GM12878 (cell line): ENCODE results near the gene NKTR. TPM values are rescaled to one million over a fixed set of nuclear protein-coding genes. Genes with fewer than 3 reads are reported as not detected.

Source experiments
- CBX5 ChIP-seq: sonication (generic); IDR thresholded peaks from 2 replicates; pipeline ENCODE4 v1.6.1; 2016; ENCODE audit warnings: low read depth, moderate library complexity, mild to moderate bottlenecking, inconsistent platforms
- CHD4 ChIP-seq: fragments of 200-600 bp; sonication (generic); IDR thresholded peaks from 2 replicates; pipeline ENCODE4 v1.6.1; 2016; ENCODE audit warnings: mild to moderate bottlenecking
- IKZF1 ChIP-seq: fragments of 450-650 bp; conservative IDR thresholded peaks from 2 replicates; pipeline ENCODE4 v1.6.1; 2017; ENCODE audit warnings: antibody characterized with exemption, mild to moderate bottlenecking
- JUNB ChIP-seq: IDR thresholded peaks from 2 replicates; pipeline ENCODE4 v1.6.1; 2016; ENCODE audit warnings: antibody characterized with exemption, mild to moderate bottlenecking
- MEF2A ChIP-seq: IDR thresholded peaks from 2 replicates; pipeline ENCODE4 v1.6.1; 2011; ENCODE audit warnings: low read depth, mild to moderate bottlenecking, low read length, moderate library complexity; ENCODE audit not compliant: insufficient read depth
- MEF2B ChIP-seq: fragments of 450-650 bp; IDR thresholded peaks from 2 replicates; pipeline ENCODE4 v1.6.1; 2018; ENCODE audit warnings: mild to moderate bottlenecking, moderate library complexity; ENCODE audit not compliant: partially characterized antibody, poor library complexity, severe bottlenecking
- MTA3 ChIP-seq: IDR thresholded peaks from 2 replicates; pipeline ENCODE4 v1.6.1; 2012; ENCODE audit warnings: low read length, inconsistent platforms, borderline replicate concordance
- NRF1 ChIP-seq: conservative IDR thresholded peaks from 2 replicates; pipeline ENCODE4 v1.6.1; 2011; ENCODE audit warnings: mild to moderate bottlenecking, low read depth, low read length, improper control_type of control experiment
- RFX5 ChIP-seq: IDR thresholded peaks from 2 replicates; pipeline ENCODE4 v1.6.1; 2011; ENCODE audit warnings: low read depth, low read length, improper control_type of control experiment
- SMAD1 ChIP-seq: fragments of 450-650 bp; IDR thresholded peaks from 2 replicates; pipeline ENCODE4 v1.6.1; 2018; ENCODE audit warnings: mild to moderate bottlenecking, low read depth; ENCODE audit not compliant: partially characterized antibody
- TARDBP ChIP-seq: IDR thresholded peaks from 2 replicates; pipeline ENCODE4 v1.6.1; 2016; ENCODE audit warnings: borderline replicate concordance
- TBL1XR1 ChIP-seq: IDR thresholded peaks from 2 replicates; pipeline ENCODE4 v1.6.1; 2012; ENCODE audit warnings: low read depth, low read length, improper control_type of control experiment
- TCF7 ChIP-seq: IDR thresholded peaks from 2 replicates; pipeline ENCODE4 v1.6.1; 2014; ENCODE audit warnings: antibody characterized with exemption, borderline replicate concordance
- ZNF384 ChIP-seq: IDR thresholded peaks from 2 replicates; pipeline ENCODE4 v1.6.1; 2012; ENCODE audit warnings: low read depth, mild to moderate bottlenecking, low read length, improper control_type of control experiment, borderline replicate concordance
- ZSCAN29 ChIP-seq: fragments of 450-650 bp; IDR thresholded peaks from 2 replicates; pipeline ENCODE4 v1.6.1; 2017; ENCODE audit warnings: mild to moderate bottlenecking, moderate library complexity
- polyA plus RNA-seq, 11 experiments: library from polyadenylated mRNA; depleted of rRNA in 4 of 11; unstranded in 6 of 11; stranded (reverse) in 5 of 11; fragments of >200 nt; fragmentation: Nextera tagmentation in 4 of 11; fragmentation: Illumina TruSeq in 1 of 11; extraction: Ambion mirVana in 4 of 11; extraction: Trizol in 1 of 11; gene quantifications; 1 replicate in 1 of 11; 2 replicates in 10 of 11; pipeline versions ENCODE4 v1.2.1 to v1.2.3, GENCODE V29; 2011 to 2016; ENCODE audit warnings: inconsistent platforms in 2 of 11, missing spikeins in 2 of 11, low read depth in 1 of 11
- total RNA-seq, 4 experiments: library from RNA; depleted of rRNA in 3 of 4; stranded (reverse); fragments of >200 nt in 3 of 4; fragmentation: Illumina TruSeq in 1 of 4; extraction: Trizol in 1 of 4; gene quantifications; 2 replicates each; pipeline versions ENCODE4 v1.2.1 to v1.2.3, GENCODE V29; 2013 to 2021
- TF ChIP-seq, protein P1 (sequence below): fragments of 450-650 bp; IDR thresholded peaks from 2 replicates; pipeline ENCODE4 v1.6.1; 2017; ENCODE audit warnings: mild to moderate bottlenecking, moderate library complexity
- TF ChIP-seq, protein P2 (sequence below): fragments of 450-650 bp; IDR thresholded peaks from 2 replicates; pipeline ENCODE4 v1.6.1; 2016; ENCODE audit warnings: mild to moderate bottlenecking
- TF ChIP-seq, protein P3 (sequence below): fragments of 450-650 bp; IDR thresholded peaks from 2 replicates; pipeline ENCODE4 v1.6.1; 2017; ENCODE audit warnings: borderline replicate concordance
- TF ChIP-seq, protein P4 (sequence below): fragments of 450-650 bp; IDR thresholded peaks from 2 replicates; pipeline ENCODE4 v1.6.1; 2017; ENCODE audit warnings: mild to moderate bottlenecking, moderate library complexity

The NKTR gene
- total and polyA plus RNA-seq, 10 of the 15 experiments (the other 5 are each of a cell fraction or from before 2014, with no cell fraction given) = 15.3 to 91.9 (median 55.3) TPM

DNA sequence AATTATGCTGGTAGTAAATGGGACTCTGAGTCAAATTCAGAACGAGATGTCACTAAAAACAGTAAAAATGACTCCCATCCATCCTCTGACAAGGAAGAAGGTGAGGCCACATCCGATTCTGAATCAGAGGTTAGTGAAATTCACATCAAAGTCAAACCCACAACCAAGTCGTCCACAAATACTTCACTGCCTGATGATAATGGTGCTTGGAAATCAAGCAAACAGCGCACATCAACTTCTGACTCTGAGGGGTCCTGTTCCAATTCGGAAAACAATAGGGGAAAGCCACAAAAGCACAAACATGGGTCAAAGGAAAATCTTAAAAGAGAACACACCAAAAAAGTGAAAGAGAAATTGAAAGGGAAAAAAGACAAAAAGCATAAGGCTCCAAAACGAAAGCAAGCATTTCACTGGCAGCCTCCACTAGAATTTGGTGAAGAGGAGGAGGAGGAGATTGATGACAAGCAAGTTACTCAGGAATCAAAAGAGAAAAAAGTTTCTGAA is 37.9 kb downstream of the NKTR start (continued):
- TF ChIP-seq, protein P1, sequence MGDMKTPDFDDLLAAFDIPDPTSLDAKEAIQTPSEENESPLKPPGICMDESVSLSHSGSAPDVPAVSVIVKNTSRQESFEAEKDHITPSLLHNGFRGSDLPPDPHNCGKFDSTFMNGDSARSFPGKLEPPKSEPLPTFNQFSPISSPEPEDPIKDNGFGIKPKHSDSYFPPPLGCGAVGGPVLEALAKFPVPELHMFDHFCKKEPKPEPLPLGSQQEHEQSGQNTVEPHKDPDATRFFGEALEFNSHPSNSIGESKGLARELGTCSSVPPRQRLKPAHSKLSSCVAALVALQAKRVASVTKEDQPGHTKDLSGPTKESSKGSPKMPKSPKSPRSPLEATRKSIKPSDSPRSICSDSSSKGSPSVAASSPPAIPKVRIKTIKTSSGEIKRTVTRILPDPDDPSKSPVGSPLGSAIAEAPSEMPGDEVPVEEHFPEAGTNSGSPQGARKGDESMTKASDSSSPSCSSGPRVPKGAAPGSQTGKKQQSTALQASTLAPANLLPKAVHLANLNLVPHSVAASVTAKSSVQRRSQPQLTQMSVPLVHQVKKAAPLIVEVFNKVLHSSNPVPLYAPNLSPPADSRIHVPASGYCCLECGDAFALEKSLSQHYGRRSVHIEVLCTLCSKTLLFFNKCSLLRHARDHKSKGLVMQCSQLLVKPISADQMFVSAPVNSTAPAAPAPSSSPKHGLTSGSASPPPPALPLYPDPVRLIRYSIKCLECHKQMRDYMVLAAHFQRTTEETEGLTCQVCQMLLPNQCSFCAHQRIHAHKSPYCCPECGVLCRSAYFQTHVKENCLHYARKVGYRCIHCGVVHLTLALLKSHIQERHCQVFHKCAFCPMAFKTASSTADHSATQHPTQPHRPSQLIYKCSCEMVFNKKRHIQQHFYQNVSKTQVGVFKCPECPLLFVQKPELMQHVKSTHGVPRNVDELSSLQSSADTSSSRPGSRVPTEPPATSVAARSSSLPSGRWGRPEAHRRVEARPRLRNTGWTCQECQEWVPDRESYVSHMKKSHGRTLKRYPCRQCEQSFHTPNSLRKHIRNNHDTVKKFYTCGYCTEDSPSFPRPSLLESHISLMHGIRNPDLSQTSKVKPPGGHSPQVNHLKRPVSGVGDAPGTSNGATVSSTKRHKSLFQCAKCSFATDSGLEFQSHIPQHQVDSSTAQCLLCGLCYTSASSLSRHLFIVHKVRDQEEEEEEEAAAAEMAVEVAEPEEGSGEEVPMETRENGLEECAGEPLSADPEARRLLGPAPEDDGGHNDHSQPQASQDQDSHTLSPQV = no peak
- no peak for TF ChIP-seq TARDBP
- no peak for TF ChIP-seq MEF2B
- TF ChIP-seq, protein P2, sequence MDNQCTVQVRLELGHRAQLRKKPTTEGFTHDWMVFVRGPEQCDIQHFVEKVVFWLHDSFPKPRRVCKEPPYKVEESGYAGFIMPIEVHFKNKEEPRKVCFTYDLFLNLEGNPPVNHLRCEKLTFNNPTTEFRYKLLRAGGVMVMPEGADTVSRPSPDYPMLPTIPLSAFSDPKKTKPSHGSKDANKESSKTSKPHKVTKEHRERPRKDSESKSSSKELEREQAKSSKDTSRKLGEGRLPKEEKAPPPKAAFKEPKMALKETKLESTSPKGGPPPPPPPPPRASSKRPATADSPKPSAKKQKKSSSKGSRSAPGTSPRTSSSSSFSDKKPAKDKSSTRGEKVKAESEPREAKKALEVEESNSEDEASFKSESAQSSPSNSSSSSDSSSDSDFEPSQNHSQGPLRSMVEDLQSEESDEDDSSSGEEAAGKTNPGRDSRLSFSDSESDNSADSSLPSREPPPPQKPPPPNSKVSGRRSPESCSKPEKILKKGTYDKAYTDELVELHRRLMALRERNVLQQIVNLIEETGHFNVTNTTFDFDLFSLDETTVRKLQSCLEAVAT = no peak
- TF ChIP-seq CHD4 = no peak
- TF ChIP-seq, protein P3, sequence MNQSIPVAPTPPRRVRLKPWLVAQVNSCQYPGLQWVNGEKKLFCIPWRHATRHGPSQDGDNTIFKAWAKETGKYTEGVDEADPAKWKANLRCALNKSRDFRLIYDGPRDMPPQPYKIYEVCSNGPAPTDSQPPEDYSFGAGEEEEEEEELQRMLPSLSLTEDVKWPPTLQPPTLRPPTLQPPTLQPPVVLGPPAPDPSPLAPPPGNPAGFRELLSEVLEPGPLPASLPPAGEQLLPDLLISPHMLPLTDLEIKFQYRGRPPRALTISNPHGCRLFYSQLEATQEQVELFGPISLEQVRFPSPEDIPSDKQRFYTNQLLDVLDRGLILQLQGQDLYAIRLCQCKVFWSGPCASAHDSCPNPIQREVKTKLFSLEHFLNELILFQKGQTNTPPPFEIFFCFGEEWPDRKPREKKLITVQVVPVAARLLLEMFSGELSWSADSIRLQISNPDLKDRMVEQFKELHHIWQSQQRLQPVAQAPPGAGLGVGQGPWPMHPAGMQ = no peak
- no peak; the same call in 1 of the 2 replicates for TF ChIP-seq MTA3
- TF ChIP-seq, protein P4, sequence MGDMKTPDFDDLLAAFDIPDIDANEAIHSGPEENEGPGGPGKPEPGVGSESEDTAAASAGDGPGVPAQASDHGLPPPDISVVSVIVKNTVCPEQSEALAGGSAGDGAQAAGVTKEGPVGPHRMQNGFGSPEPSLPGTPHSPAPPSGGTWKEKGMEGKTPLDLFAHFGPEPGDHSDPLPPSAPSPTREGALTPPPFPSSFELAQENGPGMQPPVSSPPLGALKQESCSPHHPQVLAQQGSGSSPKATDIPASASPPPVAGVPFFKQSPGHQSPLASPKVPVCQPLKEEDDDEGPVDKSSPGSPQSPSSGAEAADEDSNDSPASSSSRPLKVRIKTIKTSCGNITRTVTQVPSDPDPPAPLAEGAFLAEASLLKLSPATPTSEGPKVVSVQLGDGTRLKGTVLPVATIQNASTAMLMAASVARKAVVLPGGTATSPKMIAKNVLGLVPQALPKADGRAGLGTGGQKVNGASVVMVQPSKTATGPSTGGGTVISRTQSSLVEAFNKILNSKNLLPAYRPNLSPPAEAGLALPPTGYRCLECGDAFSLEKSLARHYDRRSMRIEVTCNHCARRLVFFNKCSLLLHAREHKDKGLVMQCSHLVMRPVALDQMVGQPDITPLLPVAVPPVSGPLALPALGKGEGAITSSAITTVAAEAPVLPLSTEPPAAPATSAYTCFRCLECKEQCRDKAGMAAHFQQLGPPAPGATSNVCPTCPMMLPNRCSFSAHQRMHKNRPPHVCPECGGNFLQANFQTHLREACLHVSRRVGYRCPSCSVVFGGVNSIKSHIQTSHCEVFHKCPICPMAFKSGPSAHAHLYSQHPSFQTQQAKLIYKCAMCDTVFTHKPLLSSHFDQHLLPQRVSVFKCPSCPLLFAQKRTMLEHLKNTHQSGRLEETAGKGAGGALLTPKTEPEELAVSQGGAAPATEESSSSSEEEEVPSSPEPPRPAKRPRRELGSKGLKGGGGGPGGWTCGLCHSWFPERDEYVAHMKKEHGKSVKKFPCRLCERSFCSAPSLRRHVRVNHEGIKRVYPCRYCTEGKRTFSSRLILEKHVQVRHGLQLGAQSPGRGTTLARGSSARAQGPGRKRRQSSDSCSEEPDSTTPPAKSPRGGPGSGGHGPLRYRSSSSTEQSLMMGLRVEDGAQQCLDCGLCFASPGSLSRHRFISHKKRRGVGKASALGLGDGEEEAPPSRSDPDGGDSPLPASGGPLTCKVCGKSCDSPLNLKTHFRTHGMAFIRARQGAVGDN = no peak
- peak; percentile 96 for TF ChIP-seq JUNB
- no peak for TF ChIP-seq ZSCAN29
- no peak for TF ChIP-seq CBX5
- no peak for TF ChIP-seq RFX5
- TF ChIP-seq SMAD1 = no peak
- TF ChIP-seq MEF2A = peak; percentile 53; the same call in 1 of the 2 replicates
- TF ChIP-seq NRF1 = no peak
- TF ChIP-seq TCF7 = peak; percentile 60; the same call in 1 of the 2 replicates
- TF ChIP-seq ZNF384 = no peak
- TF ChIP-seq IKZF1 = no peak
- TF ChIP-seq TBL1XR1 = no peak
